C4-2B (cell line): Measurements from ENCODE around the gene BHLHE40.

Experiments used
- ZFX ChIP-seq: fragments of 450-650 bp; IDR thresholded peaks from 2 replicates; pipeline ENCODE4 v1.6.1; 2017
- TF ChIP-seq, protein P1 (sequence below): fragments of 450-650 bp; conservative IDR thresholded peaks from 2 replicates; pipeline ENCODE4 v1.5.1; 2017; ENCODE audit warnings: mild to moderate bottlenecking

DNA sequence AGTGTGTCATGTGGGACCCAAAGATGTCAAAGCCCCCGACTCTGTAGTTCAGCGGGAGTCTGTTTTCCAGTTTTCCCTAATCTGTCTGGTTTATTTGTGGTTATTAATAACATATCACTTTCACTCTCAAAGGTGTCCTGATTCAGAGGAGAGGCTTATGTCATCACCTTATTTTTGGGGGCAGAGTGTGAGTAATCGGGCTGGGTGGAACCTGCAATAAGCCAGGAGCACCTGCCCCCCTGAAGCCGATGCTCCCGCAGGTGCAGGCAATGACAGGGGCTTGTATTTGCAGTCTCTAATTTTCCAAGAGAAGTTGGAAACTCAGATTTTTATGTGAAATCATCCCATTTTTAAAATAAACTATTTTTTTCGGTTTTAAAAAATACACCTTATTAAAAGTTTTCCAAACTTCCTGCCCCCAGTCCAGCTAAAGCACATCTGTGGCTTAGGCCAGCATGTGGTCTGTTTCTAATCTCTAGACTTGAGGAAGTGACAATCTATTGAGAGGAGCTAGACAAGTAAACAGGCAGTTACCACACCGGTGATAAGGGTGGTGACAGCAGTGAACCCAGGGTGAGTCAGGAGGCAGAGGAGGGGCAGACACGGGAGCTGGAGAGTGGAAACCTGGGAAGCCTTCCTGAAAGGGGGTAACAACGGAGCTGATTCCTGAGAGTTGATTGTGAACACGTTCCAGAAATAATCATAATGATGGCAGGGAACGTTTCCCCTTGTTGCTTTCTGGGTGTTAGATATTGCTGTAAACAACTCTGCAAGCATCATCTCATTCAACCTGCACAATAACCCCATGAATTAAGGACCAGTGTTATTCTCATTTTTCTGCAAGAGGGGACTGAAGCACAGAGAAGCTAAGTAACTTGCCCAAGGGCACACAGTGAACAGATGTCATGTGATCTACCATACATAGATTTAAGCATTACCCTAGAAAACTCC lies 37.2 kb downstream of the BHLHE40 start:
- TF ChIP-seq, protein P1, sequence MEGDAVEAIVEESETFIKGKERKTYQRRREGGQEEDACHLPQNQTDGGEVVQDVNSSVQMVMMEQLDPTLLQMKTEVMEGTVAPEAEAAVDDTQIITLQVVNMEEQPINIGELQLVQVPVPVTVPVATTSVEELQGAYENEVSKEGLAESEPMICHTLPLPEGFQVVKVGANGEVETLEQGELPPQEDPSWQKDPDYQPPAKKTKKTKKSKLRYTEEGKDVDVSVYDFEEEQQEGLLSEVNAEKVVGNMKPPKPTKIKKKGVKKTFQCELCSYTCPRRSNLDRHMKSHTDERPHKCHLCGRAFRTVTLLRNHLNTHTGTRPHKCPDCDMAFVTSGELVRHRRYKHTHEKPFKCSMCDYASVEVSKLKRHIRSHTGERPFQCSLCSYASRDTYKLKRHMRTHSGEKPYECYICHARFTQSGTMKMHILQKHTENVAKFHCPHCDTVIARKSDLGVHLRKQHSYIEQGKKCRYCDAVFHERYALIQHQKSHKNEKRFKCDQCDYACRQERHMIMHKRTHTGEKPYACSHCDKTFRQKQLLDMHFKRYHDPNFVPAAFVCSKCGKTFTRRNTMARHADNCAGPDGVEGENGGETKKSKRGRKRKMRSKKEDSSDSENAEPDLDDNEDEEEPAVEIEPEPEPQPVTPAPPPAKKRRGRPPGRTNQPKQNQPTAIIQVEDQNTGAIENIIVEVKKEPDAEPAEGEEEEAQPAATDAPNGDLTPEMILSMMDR: no peak
- TF ChIP-seq ZFX: no peak
